Muscle of leg (tissue), 16 donors: Measurements from ENCODE around the gene TACSTD2. TPM values are rescaled to one million over a fixed set of nuclear protein-coding genes. Genes with fewer than 3 reads are reported as not detected.
"Not testable (repeated sequence)": the region's sequence is repeated elsewhere in the genome, so short reads cannot be mapped to it uniquely, and the experiment has no call there.

ENCODE experiments used
- DNase-seq: peaks from one replicate; pipeline ENCODE4 v3.0.0; 2013
- H3K27ac ChIP-seq: one replicate; pipeline ENCODE4 v1.5.1; 2013; ENCODE audit warnings: mild to moderate bottlenecking, low read length, control low read depth
- H3K27me3 ChIP-seq: one replicate; pipeline ENCODE4 v1.6.1; 2013; ENCODE audit warnings: low read length; ENCODE audit not compliant: control insufficient read depth, insufficient read depth
- H3K36me3 ChIP-seq: one replicate; pipeline ENCODE4 v1.6.1; 2013; ENCODE audit warnings: low read length; ENCODE audit not compliant: control insufficient read depth, insufficient read depth
- H3K4me1 ChIP-seq: one replicate; pipeline ENCODE4 v1.6.1; 2013; ENCODE audit warnings: low read length; ENCODE audit not compliant: control insufficient read depth, insufficient read depth
- H3K4me3 ChIP-seq: one replicate; pipeline ENCODE4 v1.5.1; 2013; ENCODE audit warnings: low read length, control low read depth
- H3K9me3 ChIP-seq: replicated peaks from 2 replicates; pipeline ENCODE4 v1.6.1; 2013; ENCODE audit warnings: low read depth, low read length; ENCODE audit not compliant: control insufficient read depth
- WGBS: methylation state at CpG from one replicate; pipeline ENCODE4 v1.1.5; 2013; ENCODE audit warnings: missing lambda C conversion rate; ENCODE audit not compliant: insufficient coverage; 5-methylcytosine and 5-hydroxymethylcytosine counted together
- long read RNA-seq, 11 donors: transcript quantifications; one replicate each; lab custom pipeline, GENCODE V29; 2026
- polyA plus RNA-seq, 8 donors: library from polyadenylated mRNA; unstranded; fragments of 120-200 nt; gene quantifications; one replicate each; pipeline versions ENCODE4 v1.2.1 to v1.2.3, GENCODE V29; 2013; ENCODE audit warnings: inconsistent platforms in 1 of 8, low replicate concordance in 1 of 8; ENCODE audit not compliant: insufficient read length in 8 of 8, insufficient read depth in 1 of 8
- total RNA-seq: library from RNA; stranded (reverse); fragments of 120-200 nt; gene quantifications from one replicate; pipeline ENCODE4 v1.2.4, GENCODE V29; 2013

TACSTD2 gene, protein sequence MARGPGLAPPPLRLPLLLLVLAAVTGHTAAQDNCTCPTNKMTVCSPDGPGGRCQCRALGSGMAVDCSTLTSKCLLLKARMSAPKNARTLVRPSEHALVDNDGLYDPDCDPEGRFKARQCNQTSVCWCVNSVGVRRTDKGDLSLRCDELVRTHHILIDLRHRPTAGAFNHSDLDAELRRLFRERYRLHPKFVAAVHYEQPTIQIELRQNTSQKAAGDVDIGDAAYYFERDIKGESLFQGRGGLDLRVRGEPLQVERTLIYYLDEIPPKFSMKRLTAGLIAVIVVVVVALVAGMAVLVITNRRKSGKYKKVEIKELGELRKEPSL
- total RNA-seq = 0.13 TPM
- polyA plus RNA-seq = 1 to 10 TPM in 2 of 8 donors, under 1 TPM in 6; 0.17 to 6.4 (median 0.44) TPM
- long read RNA-seq, donor 1 = 0 reads
- long read RNA-seq, donor 2, transcript TACSTD2-201 (1 exons, 2,351 nt) = major isoform, 7 of 7 reads
- long read RNA-seq, donor 2, partial matches to known transcripts = 0 of 7 reads
- long read RNA-seq, donor 2, other reads (novel, unspliced or antisense) = 0 of 7 reads
- long read RNA-seq, donor 3, partial matches to known transcripts = 0 of 1 reads
- long read RNA-seq, donor 3, other reads (novel, unspliced or antisense) = 0 of 1 reads
- long read RNA-seq, donor 4, partial matches to known transcripts = 0 of 1 reads
- long read RNA-seq, donor 4, other reads (novel, unspliced or antisense) = 0 of 1 reads
- long read RNA-seq, donor 5 = 0 reads
- long read RNA-seq, donor 6, partial matches to known transcripts = 0 of 1 reads
- long read RNA-seq, donor 6, other reads (novel, unspliced or antisense) = 0 of 1 reads
- long read RNA-seq, donor 7, partial matches to known transcripts = 0 of 1 reads
- long read RNA-seq, donor 7, other reads (novel, unspliced or antisense) = 0 of 1 reads
- long read RNA-seq, donor 8, partial matches to known transcripts = 0 of 1 reads
- long read RNA-seq, donor 8, other reads (novel, unspliced or antisense) = 0 of 1 reads
- long read RNA-seq, donor 9 = 0 reads
- long read RNA-seq, donor 10 = 0 reads
- long read RNA-seq, donor 11, partial matches to known transcripts = 0 of 1 reads
- long read RNA-seq, donor 11, other reads (novel, unspliced or antisense) = 0 of 1 reads

- no peaks in the 10 kb centered on the region for H3K9me3 ChIP-seq
- WGBS = 3% methylated on average over 104 of the region's 107 CpGs
- peaks cover 43% of the 10 kb centered on the region for H3K27me3 ChIP-seq
- no peaks in the 10 kb centered on the region for H3K36me3 ChIP-seq
- H3K4me1 ChIP-seq = peaks cover 8% of the 10 kb centered on the region
- H3K4me3 ChIP-seq = peak within 1 kb of the TSS; percentile 17
- DNase-seq = peak; percentile 16
- no peak within 1 kb of the TSS for H3K27ac ChIP-seq
These were observed at the start of gene TACSTD2 for GRCh38 chr1:58576727-58577653. Gene TACSTD2 (minus strand): TSS chr1:58577252. CDS start chr1:58577156, 96 bp downstream.

DNA sequence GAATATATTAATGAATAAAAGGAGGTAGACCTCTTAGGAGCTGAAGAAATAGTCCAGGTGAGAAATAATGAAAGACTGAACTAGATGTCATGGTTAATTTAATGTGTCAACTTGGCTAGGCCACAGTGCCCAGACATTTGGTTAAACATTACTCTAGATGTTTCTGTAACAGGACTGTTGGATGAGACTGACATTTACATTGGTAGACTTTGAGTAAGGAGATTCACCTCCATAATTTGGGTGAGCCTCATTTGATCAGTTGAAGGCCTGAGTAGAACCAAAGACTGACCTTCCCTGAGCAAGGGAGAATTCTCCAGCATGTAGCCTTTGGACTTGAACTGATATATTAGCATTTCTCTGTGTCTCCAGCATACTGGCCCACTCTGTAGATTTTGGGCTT, 49.2 kb upstream of the TACSTD2 start:
- no peaks in the 10 kb centered on the region for H3K4me1 ChIP-seq
- DNase-seq = no peak
- H3K4me3 ChIP-seq = no peak overlapping the region
- H3K27ac ChIP-seq = no peak overlapping the region
- H3K36me3 ChIP-seq = no peaks in the 10 kb centered on the region
- no peaks in the 10 kb centered on the region for H3K27me3 ChIP-seq
- no peaks in the 10 kb centered on the region for H3K9me3 ChIP-seq

- WGBS = 95% methylated on average over 21 of the region's 27 CpGs
- H3K27ac ChIP-seq, DNase-seq, H3K9me3 ChIP-seq, H3K4me1 ChIP-seq, H3K4me3 ChIP-seq, H3K36me3 ChIP-seq, H3K27me3 ChIP-seq: not testable (repeated sequence)
These were observed 46.2 kb upstream of the TACSTD2 start for GRCh38 chr1:58623259-58623658.

DNA sequence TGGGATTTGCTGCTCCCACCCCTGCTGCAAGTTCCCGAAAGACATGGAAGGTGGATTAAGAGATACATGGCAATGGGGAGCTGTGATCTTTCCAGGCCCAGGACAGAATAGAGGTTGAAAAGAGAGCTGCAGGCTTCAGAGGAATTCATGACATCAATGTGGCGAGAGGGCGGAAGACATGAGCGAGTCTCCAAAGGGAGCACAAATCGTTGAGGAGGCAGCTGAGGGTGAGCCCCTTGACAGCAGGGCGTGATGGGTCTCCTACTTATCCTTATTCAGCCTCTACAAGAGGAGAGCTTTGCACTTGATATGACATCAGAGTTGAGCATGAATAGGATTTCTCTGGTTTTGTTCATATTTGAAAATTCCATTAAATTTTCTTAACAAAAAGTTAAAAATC, 45.5 kb upstream of the TACSTD2 start:
- H3K4me1 ChIP-seq = peaks cover 7% of the 10 kb centered on the region
- H3K4me3 ChIP-seq = no peak overlapping the region
- H3K27ac ChIP-seq = no peak overlapping the region
- H3K36me3 ChIP-seq = no peaks in the 10 kb centered on the region
- DNase-seq = no peak
- WGBS = 100% methylated on average over 1 of the region's 6 CpGs
- H3K9me3 ChIP-seq = no peaks in the 10 kb centered on the region
- H3K27me3 ChIP-seq = no peaks in the 10 kb centered on the region

DNA sequence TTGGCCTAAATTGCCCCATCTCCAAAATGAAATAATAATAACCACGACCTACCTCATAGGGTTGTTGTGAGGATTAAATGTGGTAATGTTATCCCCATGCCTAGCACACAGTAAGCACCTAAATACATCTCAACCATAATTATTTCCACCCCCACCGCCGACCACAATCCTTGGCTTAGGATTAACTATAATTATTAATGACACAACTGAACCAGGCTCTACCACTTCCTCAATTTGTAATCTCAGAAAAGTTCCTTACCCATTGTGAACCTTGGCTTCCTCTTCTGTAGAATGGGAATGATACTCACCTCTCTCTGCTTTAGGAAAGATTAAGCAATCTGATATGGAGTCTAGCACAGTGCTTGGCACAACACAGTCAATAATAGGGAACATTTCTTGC, 44.3 kb upstream of the TACSTD2 start:
- Histone ChIP-seq H3K4me3 (no peak overlapping the region), H3K27ac (no peak overlapping the region), H3K36me3 (no peaks in the 10 kb centered on the region), H3K9me3 (no peaks in the 10 kb centered on the region), H3K4me1 (peaks cover 7% of the 10 kb centered on the region), H3K27me3 (no peaks in the 10 kb centered on the region)
- DNase-seq = no peak
- WGBS = no CpG with 5 or more reads among the region's 3 CpGs

DNA sequence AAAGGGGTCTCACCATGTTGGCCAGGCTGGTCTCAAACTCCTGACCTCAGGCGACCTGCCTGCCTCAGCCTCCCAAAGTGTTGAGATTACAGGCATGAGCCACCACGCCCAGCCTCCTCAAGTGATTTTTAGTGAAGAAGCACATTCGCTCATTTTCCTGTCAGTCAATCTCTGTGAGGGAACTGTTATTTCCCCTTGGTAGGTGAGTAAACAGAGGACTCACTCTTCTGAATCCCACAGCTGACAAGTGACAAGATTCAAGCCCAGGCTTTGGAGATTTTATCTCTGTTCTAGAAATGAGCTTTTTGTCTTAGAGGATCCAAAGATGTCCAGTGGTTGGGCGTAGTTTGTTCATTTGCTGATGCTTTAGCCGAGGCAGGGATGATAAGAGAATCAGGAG, 43.9 kb upstream of the TACSTD2 start:
- peak; percentile 5 for DNase-seq
- no peak overlapping the region for H3K4me3 ChIP-seq
- H3K27ac ChIP-seq = no peak overlapping the region
- no peaks in the 10 kb centered on the region for H3K27me3 ChIP-seq
- WGBS = 80% methylated on average over 1 of the region's 5 CpGs
- H3K9me3 ChIP-seq = no peaks in the 10 kb centered on the region
- no peaks in the 10 kb centered on the region for H3K36me3 ChIP-seq
- peaks cover 7% of the 10 kb centered on the region for H3K4me1 ChIP-seq

GRCh38 chr1:58620259-58620658, 43.2 kb upstream of the TACSTD2 start:
- Histone ChIP-seq H3K4me1 (peaks cover 7% of the 10 kb centered on the region), H3K36me3 (no peaks in the 10 kb centered on the region), H3K4me3 (no peak overlapping the region), H3K9me3 (no peaks in the 10 kb centered on the region), H3K27me3 (no peaks in the 10 kb centered on the region), H3K27ac (no peak overlapping the region)
- WGBS = 29% methylated on average over 1 of the region's 7 CpGs
- DNase-seq = no peak

- peak; percentile 37 for DNase-seq
- no peaks in the 10 kb centered on the region for H3K9me3 ChIP-seq
- H3K27me3 ChIP-seq = no peaks in the 10 kb centered on the region
- 55% methylated on average over 4 of the region's 5 CpGs for WGBS
- no peak overlapping the region for H3K27ac ChIP-seq
- H3K4me3 ChIP-seq = no peak overlapping the region
- H3K36me3 ChIP-seq = no peaks in the 10 kb centered on the region
- peaks cover 7% of the 10 kb centered on the region for H3K4me1 ChIP-seq
These were observed 42.4 kb upstream of the TACSTD2 start for GRCh38 chr1:58619286-58620054.

DNA sequence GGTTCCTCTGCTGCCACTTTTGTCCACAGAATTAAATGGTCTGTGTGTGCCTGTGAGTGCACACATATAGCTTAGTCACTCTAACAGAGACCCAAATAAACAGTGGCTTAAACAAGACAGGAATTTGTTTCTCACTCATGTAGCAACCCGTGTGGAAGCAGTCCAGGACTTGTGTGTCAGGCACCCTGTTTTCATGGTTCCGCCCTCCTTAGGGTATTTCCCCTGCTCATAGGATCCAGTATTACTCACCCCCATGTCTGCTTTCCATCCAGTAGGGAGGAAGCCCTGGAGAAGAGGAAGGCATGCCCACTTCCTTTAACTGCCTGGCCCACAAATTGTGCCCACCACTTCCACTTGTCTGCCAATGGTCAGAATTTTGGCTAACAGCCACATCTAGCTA, 41.3 kb upstream of the TACSTD2 start:
- no peaks in the 10 kb centered on the region for H3K36me3 ChIP-seq
- no peaks in the 10 kb centered on the region for H3K9me3 ChIP-seq
- WGBS = 50% methylated on average over 1 of the region's 2 CpGs
- H3K27me3 ChIP-seq = no peaks in the 10 kb centered on the region
- peak; percentile 27 for DNase-seq
- no peak overlapping the region for H3K4me3 ChIP-seq
- H3K4me1 ChIP-seq = peaks cover 7% of the 10 kb centered on the region
- H3K27ac ChIP-seq = no peak overlapping the region
